HEK293T (cell line): ENCODE measurements around the gene TRIM63.

Experiments used
- ARNT ChIP-seq: fragments of 450-650 bp; IDR thresholded peaks from 2 replicates; pipeline ENCODE4 v1.6.1; 2017; ENCODE audit warnings: mild to moderate bottlenecking
- BHLHE40 ChIP-seq: fragments of 450-650 bp; IDR thresholded peaks from 2 replicates; pipeline ENCODE4 v1.6.1; 2016; ENCODE audit warnings: mild to moderate bottlenecking, moderate library complexity, borderline replicate concordance
- FOXK2 ChIP-seq: fragments of 450-650 bp; IDR thresholded peaks from 2 replicates; pipeline ENCODE4 v1.6.1; 2016; ENCODE audit warnings: mild to moderate bottlenecking
- FOXM1 ChIP-seq: fragments of 450-650 bp; IDR thresholded peaks from 2 replicates; pipeline ENCODE4 v1.6.1; 2017; ENCODE audit warnings: mild to moderate bottlenecking, borderline replicate concordance
- HDGF ChIP-seq: fragments of 450-650 bp; IDR thresholded peaks from 2 replicates; pipeline ENCODE4 v1.6.1; 2017; ENCODE audit warnings: antibody characterized with exemption, borderline replicate concordance
- SP1 ChIP-seq: fragments of 450-650 bp; IDR thresholded peaks from 2 replicates; pipeline ENCODE4 v1.6.1; 2017
- TARDBP ChIP-seq: fragments of 450-650 bp; IDR thresholded peaks from 2 replicates; pipeline ENCODE4 v1.6.1; 2016

DNA sequence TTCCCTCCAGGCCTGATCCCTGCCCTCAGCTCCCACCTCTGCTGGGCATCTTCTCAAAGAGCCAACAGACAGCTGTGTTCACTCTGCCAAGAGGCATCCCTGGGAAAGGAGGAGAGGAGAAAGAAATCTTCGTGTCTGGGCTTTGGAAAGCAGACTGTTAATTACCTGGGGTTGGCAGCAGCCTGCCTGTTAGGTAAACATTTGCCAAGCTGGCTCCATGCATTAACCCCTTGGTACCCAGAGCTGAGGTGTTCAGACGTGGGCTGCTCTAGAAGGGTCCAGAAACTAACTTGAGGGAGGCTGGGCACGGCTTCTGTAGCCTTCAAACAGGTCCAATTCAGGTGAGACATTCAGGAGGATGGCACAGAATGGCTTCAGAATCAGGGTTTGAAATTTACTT lies 54.6 kb downstream of the TRIM63 start:
- TF ChIP-seq FOXK2 (no peak), FOXM1 (no peak), BHLHE40 (no peak), TARDBP (no peak), SP1 (no peak), HDGF (no peak), ARNT (no peak)
